ENCODE results near the gene COX4I1.

COX4I1 gene

DNA sequence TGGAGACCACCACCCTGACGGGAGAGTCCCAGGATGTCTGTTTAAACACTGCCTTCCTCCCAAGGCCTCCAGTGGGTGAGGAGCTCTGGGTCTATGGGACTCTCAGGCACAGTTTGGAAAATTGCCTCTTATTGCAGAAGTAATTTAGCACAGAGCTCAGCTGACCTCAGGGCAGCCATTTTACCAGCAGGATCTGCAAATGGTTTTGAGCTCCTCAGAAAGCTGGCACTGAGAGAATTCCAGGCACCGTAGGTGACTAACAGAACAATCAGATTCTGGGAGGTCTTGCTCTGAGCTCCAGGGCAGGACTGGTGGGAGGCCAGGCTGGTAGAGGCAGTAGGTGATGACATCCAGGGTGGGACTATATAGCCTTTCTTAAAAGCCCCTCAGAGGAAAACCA, 31.3 kb upstream of the COX4I1 start:
- no peak for DNase-seq

DNA sequence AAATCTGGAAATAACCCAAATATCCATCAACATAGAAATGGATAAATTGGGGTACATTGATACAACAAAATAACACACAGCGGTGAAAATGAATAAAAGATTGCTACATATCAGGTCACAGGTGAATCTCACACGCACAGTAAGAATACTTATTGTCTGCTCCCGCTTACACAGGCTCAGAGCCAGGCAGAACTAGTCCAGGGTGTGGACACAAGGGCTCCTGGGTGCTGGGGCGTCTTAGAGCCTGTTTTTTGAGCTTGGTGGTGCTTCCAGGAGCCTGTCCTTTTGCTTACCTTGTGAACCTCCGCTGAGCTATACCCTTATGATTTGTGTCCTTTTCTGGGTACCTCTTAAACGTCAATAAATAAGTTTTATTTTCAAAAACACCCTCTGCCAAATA, 28.8 kb upstream of the COX4I1 start:
- no peak for DNase-seq

GRCh38 chr16:85773044-85773443, 26.5 kb upstream of the COX4I1 start:
- no peak for DNase-seq

GRCh38 chr16:85774136-85774535, 25.4 kb upstream of the COX4I1 start:
- DNase-seq, result no peak

GRCh38 chr16:85774811-85775210, 24.7 kb upstream of the COX4I1 start:
- DNase-seq, result no peak

DNA sequence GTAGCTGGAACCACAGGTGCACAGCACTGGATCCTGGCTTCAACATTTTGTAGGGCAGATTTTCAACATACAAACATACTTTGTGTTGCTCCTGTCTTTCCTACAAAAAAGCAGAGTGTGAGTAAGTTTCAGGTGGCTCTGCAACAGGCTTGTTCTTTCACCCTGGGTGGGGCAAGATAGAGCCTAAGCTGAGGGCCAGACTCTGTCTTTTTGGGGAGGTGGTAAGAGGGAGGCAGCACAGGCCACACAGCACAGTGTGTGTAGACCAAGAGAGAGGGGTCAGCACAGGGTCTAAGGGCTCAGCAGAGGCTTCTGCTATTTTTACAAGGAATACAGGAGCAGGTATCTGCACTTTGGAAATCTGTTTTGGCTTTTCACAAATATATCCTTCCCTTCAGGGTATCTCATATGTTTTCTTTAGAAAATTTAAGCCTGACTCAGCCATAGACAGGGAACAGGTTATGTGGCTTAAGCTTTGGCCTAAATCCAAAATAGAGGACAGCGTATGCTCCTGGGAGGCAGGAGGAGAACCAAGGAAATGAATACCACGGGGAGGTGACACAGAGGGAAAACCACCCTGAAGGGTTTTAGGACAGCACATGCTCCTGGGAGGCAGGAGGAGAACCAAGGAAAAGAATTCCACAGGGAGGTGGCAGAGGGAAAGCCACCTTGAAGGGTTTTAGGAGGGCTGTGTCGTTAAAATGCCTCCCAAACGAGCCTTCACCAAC, 21.7 kb upstream of the COX4I1 start:
- DNase-seq, result no peak

GRCh38 chr16:85778873-85779272, 20.6 kb upstream of the COX4I1 start:
- no peak for DNase-seq

GRCh38 chr16:85780281-85780680, 19.2 kb upstream of the COX4I1 start:
- no peak for DNase-seq

GRCh38 chr16:85781156-85781555, 18.3 kb upstream of the COX4I1 start:
- no peak for DNase-seq

DNA sequence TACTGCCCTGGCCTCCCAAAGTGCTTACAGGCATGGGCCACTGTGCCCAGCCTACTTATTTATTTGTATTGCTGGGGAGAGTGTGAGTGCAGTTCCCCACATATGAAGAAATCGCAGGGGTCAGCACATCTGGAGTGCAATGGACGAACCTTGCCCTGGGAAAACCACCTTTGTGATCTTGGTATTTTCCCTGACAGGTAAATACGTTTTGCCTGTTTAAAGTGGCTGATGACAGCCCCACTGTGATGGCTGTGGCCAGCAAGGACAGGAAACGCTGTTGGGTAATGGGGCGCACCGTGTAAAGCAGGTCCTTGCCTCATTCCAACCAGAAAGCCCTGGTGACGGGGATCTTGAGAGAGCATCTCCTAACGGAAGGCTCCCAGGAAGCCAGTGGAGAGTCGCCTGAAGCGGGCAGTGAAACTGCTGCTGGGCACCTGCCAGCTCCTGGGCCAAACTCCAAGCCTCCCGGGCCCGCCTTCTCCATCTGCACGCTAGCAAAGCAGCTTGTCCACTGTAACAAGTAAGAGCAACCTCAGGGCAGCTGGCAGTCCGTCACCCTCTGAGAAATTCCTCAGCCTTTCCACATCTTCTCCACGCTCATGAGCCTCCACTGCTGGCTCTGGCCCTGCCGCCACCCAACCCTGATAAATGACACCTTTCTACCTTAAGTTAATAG, 17.7 kb upstream of the COX4I1 start:
- no peak for DNase-seq

DNA sequence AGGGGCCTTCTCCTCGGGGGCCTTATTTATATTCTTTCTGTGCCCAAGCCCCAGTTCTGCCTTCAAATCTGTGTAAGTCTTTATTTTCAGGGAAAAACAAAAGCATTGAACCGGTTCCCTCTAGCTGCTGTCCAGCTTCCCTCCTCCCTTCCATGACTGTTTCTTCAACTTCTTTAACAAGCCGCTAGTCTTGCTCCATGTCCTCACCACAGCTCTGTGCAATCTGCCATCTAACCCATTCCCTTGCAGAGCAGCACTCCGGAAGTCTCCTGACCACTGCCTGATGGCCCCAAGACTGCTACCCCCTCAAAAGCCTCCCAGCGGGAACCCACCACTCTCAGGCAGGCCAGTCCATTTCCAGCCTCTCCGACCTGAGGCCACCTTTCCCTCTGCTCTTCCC, 17.0 kb upstream of the COX4I1 start:
- no peak for DNase-seq

GRCh38 chr16:85783441-85783840, 16.1 kb upstream of the COX4I1 start:
- no peak for DNase-seq

DNA sequence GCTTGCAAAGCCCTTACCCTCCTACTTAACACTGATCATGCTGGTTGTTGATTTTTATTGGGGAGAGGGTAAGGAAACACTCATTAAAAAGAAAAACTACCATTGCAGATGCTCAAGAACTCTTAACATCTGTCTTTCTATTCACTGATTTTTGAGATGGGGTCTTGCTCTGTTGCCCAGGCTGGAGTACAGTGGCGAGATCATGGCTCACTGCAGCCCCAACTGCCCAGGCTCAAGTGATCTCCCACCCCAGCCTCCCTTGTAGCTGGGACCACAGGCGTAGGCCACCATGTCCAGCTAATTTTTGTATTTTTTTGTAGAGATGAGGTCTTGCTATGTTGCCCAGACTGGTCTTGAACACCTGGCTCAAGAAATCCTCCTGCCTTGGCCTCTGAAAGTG, 14.7 kb upstream of the COX4I1 start:
- DNase-seq, result no peak

GRCh38 chr16:85785927-85786326, 13.6 kb upstream of the COX4I1 start:
- no peak for DNase-seq

GRCh38 chr16:85788819-85789218, 10.7 kb upstream of the COX4I1 start:
- DNase-seq, result no peak

DNA sequence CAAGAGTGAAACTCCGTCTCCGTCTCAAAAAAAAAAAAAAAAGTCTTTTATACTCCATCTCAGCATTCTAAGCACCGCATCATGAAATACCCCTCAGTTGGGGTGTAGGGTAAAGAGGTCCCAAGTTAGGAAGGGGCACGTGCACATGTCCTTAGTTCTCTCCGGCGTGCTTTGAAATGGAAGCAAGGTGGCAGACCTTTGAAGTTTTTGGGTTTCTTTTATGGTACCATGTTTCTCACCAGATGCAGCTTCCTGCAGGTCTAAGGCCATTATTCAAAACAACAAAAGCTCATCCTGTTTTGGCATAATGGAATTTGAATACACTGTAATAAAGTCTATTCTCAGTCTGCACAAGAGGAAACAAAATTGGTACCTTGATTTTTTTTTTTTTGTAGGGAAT, 9.7 kb upstream of the COX4I1 start:
- peak in 2 of 6 experiments; percentile 21 for DNase-seq

GRCh38 chr16:85793662-85794298, 5.7 kb upstream of the COX4I1 start:
- DNase-seq, result no peak

DNA sequence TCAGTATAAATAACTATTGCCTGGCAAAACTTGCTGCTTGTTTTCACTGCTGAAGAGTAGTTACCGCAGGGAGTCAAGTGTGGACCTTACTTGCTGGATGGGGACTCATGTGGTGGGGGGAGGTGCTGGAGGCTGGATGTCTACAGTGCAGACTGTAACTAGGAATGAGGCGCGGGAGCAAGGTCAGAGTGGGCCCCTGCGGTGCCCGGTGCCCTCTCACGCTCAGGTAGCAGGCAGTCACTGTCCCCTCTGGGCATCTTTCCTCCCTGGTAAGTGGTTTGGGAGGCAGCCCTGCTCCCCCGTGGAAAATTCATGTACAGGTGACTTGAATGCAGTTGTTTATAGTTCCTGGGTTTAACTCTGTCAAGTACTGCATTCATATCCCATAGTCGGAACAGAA, 4.8 kb upstream of the COX4I1 start:
- DNase-seq, result no peak

GRCh38 chr16:85796152-85796551, 3.3 kb upstream of the COX4I1 start:
- DNase-seq, result no peak

DNA sequence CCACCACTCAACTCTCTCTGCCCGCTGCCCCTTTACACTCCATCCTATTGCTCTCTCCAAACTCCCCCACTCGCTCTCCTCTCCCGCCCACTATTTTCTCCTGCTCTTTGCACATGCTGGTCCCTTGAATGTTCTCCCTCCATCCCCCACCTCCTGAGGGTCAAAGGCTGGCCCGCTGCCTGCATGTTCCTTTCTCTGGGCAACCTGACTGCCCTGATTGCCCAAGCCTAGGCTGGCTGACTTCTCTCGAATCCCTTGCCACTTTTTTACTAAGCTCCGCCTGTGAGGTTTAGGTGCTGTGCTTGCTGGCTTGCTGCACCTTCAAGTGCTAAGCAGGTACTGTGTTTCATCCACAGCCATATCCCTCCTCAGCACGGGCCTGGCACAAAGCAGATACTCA, 2.9 kb upstream of the COX4I1 start:
- no peak for DNase-seq

- no peak for DNase-seq
These were observed 1.2 kb upstream of the COX4I1 start for GRCh38 chr16:85798283-85798776.

DNA sequence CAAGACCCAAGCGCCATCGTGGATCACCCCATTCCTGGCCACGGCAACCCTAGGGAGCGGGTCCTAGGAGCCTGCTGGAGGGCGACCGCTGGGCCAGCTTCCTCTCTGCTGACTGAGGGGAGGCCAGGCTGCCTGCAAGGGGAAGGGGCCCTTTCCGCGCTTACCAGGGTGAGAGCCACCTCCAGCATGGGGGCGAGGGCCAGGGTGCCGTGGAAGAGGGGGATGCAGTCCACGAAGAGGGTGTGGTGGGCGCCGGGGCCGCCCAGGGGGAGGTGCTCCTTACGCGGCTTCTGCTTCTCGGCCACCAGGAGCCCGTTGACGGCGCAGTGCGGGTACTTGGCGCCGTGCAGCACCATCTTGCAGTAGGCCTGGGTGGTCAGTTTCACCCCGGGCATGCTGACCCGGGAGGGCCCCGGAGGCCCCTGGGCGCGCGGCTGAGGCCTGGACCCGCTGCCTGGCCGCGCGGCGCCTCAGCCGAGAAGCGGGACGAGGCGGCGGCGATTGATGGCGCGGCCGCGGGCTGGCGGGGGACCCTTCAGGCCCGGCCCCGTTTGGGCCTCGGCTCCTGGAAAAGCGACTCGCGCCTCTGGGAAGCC, 496 bp upstream of the COX4I1 start:
- DNase-seq, result peak in 3 of 6 experiments; percentile 33 to 46 (median 35)

GRCh38 chr16:85800321-85800669, 800 bp downstream of the COX4I1 start:
- peak in 1 of 6 experiments; percentile 54 for DNase-seq

DNA sequence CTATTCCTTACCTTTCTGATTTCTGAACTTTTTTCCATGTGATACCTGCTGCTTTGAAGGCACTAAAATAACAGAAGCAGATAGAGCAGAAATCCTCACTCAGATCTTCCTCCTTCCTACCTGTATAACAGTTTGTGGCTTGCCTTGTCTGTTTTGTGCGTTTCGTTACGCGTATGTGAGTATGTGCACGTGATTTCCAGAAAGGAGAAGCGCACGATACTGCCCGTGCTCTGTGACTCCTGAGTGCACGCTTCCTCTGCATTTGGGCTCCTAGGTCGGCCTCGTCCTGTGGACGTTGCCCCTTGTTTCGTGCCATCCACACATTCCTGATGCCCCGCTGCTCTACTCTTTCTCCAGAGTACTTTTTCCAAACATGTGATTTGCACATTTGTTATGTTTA, 4.1 kb downstream of the COX4I1 start:
- no peak for DNase-seq

Data from stimulated activated naive CD4-positive, alpha-beta T cell (primary cell).